Right cardiac atrium (tissue), 5 donors: ENCODE data around the gene PKNOX2. TPM values are rescaled to one million over a fixed set of nuclear protein-coding genes. Genes with fewer than 3 reads are reported as not detected.

Experiments used
- ATAC-seq, 2 donors: fragments of 200-7000 bp; cut with Tn5 transposase; one replicate each; pipeline versions ENCODE4 v1.8.0 to v1.9.1; 2020; ENCODE audit warnings: moderate library complexity in 2 of 2, mild to moderate bottlenecking in 1 of 2
- DNase-seq, 3 donors: peaks; one replicate each; pipeline ENCODE4 v3.0.0-alpha.2; 2020
- H3K27ac ChIP-seq: one replicate; pipeline ENCODE4 v1.5.1; 2013; ENCODE audit warnings: mild to moderate bottlenecking, low read length, control low read depth, moderate library complexity
- H3K27me3 ChIP-seq: one replicate; pipeline ENCODE4 v1.6.1; 2013; ENCODE audit not compliant: control insufficient read depth, insufficient read depth
- H3K4me1 ChIP-seq: one replicate; pipeline ENCODE4 v1.6.1; 2013; ENCODE audit warnings: low read length; ENCODE audit not compliant: control insufficient read depth, insufficient read depth
- H3K4me3 ChIP-seq: one replicate; pipeline ENCODE4 v1.5.1; 2013; ENCODE audit warnings: low read length, control low read depth
- H3K9me3 ChIP-seq: one replicate; pipeline ENCODE4 v1.6.1; 2013; ENCODE audit warnings: low read length; ENCODE audit not compliant: control insufficient read depth
- WGBS: extraction: QIAGEN DNeasy Blood & Tissue Kit; methylation state at CpG from one replicate; pipeline ENCODE4 v1.1.7; 2013; 5-methylcytosine and 5-hydroxymethylcytosine counted together
- intact Hi-C, 4 donors: fragments of 100-400 bp; cut with DNase I; formaldehyde crosslinking; loops; one replicate each; pipeline versions ENCODE4 v1.11.0 to v1.14.0; 2022 to 2023
- polyA plus RNA-seq: library from polyadenylated mRNA; stranded (reverse); fragments of 200-250 nt; gene quantifications from one replicate; pipeline ENCODE4 v1.2.3, GENCODE V29; 2013
- total RNA-seq, 4 donors: library from RNA; stranded (reverse); fragmentation: NEBNext Ultra II Directional; extraction: Animal tissue kit (Norgen Biotek cat#: 25700); gene quantifications; one replicate each; pipeline ENCODE4 v1.2.1, GENCODE V29; 2021
- donor health status: healthy with polysubstance abuse.
- donor health status: DM: no; HTN: yes; CAD: no.
- donor health status: DM: no; HTN: no; CAD: no.
- donor health status: DM: no; HTN: yes; CAD: no; lungs with severe emphysema.
- donor health status: DM: yes; HTN: yes; CAD: no.

PKNOX2 gene
- total and polyA plus RNA-seq, 5 donors, result 8.1 to 20.2 (median 17.6) TPM

DNA sequence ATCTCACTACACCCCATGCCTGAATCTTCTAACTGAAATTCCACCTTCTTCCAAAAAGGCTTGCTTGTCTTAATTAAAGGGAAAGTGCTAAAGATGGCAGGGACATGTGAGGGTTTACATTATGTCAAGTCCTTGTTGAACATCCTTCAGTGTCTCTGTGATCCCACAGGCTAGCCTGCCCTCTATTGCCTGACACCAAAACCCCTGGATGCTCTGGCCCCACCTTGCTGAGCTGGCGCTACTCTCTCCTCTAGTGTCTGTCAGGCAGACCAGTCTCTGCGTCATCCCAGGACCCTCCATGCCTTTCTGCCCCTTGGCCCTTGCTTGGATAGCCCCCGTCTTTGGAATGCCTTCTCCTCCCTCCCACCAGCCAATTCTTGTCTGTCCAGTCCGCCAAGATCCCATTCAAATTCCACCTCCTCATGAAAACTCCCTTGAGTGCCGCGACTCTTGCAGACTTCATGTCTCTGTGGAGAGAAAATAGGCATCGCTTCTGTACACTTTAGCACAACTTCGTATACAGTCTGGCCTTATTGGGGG is 69.3 kb downstream of the PKNOX2 start:
- 56% methylated on average over 8 of the region's 8 CpGs for WGBS
- intact Hi-C loops, result no loop called here
- Histone ChIP-seq H3K27me3 (no peaks in the 10 kb centered on the region), H3K4me3 (no peak overlapping the region), H3K4me1 (peaks cover 2% of the 10 kb centered on the region), H3K27ac (no peak overlapping the region), H3K9me3 (no peaks in the 10 kb centered on the region)
- ATAC-seq (no peak), DNase-seq (no peak)

DNA sequence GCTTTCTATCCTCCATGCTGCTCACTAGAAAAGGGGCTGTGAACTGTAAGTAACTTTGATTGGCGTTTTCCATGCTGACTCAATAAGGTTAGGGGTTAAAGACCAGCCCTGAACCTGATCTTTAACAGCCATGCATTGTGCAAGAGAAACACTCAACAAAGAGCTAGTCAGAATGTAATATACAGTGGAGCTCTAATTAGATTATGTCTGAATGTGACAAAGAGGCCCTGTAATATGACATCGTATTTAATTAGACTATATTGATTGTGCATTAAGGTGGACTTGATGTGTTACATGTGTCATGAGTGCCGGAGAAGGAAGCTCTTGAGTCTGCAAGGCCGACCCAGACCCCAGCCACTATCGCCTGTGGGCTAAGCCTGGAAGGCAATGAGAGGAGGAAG is 70.5 kb downstream of the PKNOX2 start:
- intact Hi-C loops, result no loop called here
- Histone ChIP-seq H3K4me3 (no peak overlapping the region), H3K9me3 (no peaks in the 10 kb centered on the region), H3K27me3 (no peaks in the 10 kb centered on the region), H3K27ac (no peak overlapping the region), H3K4me1 (peaks cover 2% of the 10 kb centered on the region)
- 74% methylated on average over 5 of the region's 5 CpGs for WGBS
- DNase-seq, result no peak
- no peak for ATAC-seq

DNA sequence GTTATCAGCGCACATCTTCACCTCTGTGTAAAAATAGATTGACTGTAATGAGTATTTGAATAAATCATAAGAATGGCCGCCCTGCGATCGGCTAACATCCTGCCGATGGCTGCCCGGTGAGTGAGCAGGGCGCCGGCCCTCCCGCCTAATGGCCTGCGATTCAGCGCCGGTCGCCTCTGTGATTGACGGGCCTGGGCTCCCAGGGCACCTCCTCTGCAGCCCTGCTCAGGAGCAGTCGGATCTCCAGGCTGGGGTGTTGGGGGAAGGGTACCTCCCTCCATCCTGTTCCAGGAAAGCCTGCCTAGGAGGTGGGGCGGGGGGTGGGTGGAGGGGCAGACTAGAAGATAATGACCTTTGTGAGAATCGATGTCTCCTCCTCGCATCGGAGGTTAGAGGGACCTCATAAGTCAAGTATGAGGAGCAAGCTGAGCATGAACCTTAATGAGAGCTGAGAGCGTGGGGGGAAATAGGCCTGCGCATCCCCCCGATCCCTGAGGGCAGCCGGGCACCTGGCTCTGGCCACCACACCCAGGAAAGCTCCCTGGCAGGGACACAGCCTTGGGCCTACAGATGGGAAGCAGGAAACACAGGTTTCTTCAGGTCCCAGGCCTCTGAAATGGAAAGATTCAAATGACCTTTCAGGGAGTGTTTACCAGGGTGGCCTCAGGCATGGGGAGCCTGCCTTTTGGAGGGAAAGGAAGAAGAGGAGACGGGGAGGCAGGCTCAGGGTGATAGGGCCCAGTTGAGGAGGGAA is 71.7 kb downstream of the PKNOX2 start:
- no peak for DNase-seq
- Histone ChIP-seq H3K9me3 (no peaks in the 10 kb centered on the region), H3K4me3 (no peak overlapping the region), H3K27me3 (no peaks in the 10 kb centered on the region), H3K4me1 (peaks cover 2% of the 10 kb centered on the region), H3K27ac (no peak overlapping the region)
- 83% methylated on average over 24 of the region's 24 CpGs for WGBS
- ATAC-seq, result no peak
- intact Hi-C loops, result no loop called here

DNA sequence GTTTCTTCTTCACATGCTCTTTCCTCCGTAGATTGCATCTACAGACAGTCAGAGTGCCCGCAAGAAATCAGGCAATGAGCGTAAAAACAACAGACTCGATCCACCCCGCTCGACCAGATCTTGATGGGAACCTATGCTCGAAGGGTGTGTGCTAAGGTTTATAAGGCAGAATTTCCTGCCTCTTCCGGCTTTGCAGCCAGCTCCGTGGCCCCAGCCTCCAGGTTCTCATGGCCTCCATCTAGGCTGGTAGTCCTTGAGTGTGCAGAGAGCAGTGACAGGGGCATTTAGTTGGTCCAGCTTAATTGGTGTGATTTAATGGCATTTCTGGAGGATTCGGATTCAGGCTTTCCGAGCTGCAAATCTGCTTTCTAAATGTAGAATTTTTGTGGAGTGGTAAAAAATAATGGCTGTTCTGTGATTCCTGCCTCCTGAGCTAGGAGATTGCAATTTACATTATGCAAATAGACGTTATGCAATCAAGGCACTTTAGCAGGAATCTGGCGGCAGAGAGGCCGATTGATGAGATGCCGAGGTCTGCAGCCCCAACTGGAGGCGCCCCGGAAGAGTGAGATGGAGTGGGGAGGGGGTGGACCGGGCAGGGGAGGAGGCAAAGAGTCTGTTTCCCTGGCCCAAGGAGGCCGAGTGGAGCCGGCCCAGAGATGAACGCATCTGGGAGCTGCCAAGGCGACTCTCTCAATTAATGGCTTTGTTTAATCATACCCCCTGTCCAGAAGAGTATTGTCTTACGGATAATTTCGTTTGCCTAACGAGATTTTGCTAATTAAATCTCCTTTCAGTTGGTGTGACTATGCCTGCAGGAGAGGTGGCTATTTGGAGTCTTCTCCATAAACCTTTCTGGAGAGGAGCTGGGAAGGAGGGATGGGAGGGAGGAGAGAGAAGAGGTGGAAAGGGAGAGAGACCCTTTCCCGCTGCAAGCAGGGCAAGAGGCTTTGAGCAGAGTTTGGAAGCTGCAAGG is 75.3 kb downstream of the PKNOX2 start:
- WGBS, result 81% methylated on average over 26 of the region's 26 CpGs
- no peaks in the 10 kb centered on the region for H3K27me3 ChIP-seq
- DNase-seq, result no peak
- no peak overlapping the region for H3K27ac ChIP-seq
- no peak overlapping the region for H3K4me3 ChIP-seq
- no peaks in the 10 kb centered on the region for H3K4me1 ChIP-seq
- H3K9me3 ChIP-seq, result no peaks in the 10 kb centered on the region
- no peak for ATAC-seq
- intact Hi-C loops, result no loop called here

DNA sequence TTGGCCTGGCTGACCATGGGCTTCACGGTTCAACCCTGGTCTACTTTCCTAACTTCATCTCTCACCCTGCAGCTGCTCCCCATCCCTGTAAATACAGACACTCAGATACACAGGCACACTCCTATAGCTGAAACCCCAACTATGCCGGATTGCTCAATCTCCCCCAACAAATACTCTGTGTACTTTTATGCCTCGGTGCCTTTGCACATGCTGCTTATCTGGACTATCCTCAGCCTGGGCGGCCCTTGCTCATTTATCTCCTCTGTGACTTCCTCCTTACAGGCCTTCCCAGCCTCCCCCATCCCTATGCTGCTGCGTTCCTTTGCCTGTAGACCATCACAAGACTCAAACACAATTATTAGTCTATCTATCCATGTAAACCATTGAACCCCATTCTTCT is 76.6 kb downstream of the PKNOX2 start:
- no peak for DNase-seq
- ATAC-seq, result no peak
- H3K4me3 ChIP-seq, result no peak overlapping the region
- H3K27me3 ChIP-seq, result no peaks in the 10 kb centered on the region
- H3K9me3 ChIP-seq, result no peaks in the 10 kb centered on the region
- intact Hi-C loops, result no loop called here
- WGBS, result 91% methylated on average over 5 of the region's 5 CpGs
- H3K4me1 ChIP-seq, result no peaks in the 10 kb centered on the region
- no peak overlapping the region for H3K27ac ChIP-seq

DNA sequence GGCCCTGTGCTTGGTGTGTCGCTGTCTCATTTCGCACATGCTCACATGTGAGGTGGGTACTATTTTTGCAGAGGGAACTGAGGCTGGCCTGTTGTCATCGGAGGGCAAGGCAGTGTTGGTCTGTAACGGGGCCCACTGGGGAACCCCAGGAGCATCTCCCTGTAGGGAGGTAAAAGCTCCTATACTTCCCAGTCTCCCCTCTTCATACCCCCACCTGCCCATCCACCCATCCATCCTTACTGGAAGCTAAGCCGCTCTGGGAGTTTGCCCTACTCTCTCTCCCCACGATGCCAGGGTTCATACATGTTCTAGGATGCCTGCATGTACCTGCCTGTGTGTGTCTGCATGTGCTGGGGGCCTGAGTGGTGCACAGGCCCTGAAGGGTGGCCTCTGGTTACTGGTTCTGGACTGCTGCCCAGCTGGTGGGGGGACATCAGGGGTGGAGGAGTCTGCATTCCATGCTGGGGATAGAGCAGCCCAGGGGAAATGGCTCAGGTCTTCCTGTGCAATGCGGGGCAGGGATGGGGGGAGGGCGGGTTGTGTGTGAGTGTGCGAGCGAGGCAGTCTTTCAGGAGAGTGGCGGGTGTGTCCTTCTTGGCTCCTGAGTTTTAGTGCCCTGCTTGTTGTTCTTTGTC is 77.7 kb downstream of the PKNOX2 start:
- Histone ChIP-seq H3K27me3 (no peaks in the 10 kb centered on the region), H3K9me3 (no peaks in the 10 kb centered on the region), H3K4me3 (no peak overlapping the region), H3K27ac (no peak overlapping the region), H3K4me1 (no peaks in the 10 kb centered on the region)
- no peak for ATAC-seq
- intact Hi-C loops, result no loop called here
- DNase-seq, result no peak
- 85% methylated on average over 11 of the region's 11 CpGs for WGBS

DNA sequence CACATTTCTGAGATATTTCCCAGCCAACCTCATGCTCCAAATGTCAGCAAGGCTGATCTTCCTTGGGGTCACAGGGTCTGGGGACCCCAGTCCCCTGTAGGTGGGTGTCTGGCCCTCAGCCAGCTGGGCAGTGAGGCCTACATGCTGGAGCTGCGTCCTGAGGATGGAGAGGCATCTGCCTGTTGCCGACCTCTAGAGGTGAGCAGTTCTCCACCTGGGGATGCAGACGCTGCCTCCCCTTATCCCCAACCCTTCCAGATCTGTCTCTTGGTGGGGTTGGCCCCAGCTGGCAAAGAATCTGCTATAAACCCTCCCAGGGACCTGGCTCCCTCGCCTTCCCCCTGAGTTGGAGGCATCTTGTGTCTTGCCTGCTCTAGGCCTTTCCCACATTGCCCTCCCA is 79.6 kb downstream of the PKNOX2 start:
- ATAC-seq (no peak), DNase-seq (no peak)
- no peaks in the 10 kb centered on the region for H3K4me1 ChIP-seq
- intact Hi-C loops, result no loop called here
- no peaks in the 10 kb centered on the region for H3K9me3 ChIP-seq
- no peak overlapping the region for H3K4me3 ChIP-seq
- H3K27me3 ChIP-seq, result no peaks in the 10 kb centered on the region
- 75% methylated on average over 4 of the region's 4 CpGs for WGBS
- no peak overlapping the region for H3K27ac ChIP-seq

DNA sequence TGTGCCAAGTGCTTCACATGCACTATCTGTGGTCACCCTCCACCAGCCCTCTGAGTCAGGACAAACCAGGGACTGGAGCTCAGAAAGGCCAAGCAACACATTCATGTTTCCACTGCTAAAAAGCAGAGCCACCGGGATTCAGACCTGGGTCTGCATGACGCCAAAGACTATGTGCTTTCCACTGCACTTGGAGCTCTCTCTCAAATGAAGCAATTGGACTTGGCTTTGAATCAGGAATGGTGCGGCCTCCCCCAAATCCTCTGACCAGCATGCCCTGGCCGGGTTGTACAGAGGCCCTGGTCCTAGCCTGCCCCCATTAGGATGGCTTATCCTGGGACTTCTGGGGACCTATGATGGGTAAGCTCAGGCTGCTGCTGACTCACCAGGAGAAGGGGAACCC is 80.7 kb downstream of the PKNOX2 start:
- H3K4me1 ChIP-seq, result no peaks in the 10 kb centered on the region
- H3K27me3 ChIP-seq, result no peaks in the 10 kb centered on the region
- intact Hi-C loops, result no loop called here
- no peak overlapping the region for H3K27ac ChIP-seq
- WGBS, result 61% methylated on average over 4 of the region's 4 CpGs
- no peaks in the 10 kb centered on the region for H3K9me3 ChIP-seq
- DNase-seq (peak in 2 of 3 donors; percentile 47 to 48), ATAC-seq (peak; percentile 63 to 67)
- no peak overlapping the region for H3K4me3 ChIP-seq

DNA sequence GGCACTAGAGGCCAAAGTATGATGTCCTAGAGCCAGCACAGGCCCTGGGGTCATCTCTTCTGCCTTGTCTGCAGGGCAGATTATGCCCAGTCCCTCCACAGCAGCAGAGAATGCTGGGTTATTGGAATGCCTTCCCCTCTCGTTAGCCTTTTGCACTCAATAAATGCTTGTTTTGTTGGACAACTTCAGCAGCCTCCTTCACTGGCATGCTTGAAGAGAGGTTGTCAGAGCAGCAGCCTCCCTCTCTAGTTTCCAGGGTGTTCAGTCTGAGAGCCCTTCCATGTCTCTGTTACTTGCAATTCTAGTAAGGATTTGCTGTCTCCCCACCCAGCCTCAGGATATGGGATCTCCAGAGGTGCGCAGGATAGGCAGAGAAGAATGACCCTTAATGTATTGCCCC is 82.9 kb downstream of the PKNOX2 start:
- Histone ChIP-seq H3K4me1 (no peaks in the 10 kb centered on the region), H3K9me3 (no peaks in the 10 kb centered on the region), H3K27ac (no peak overlapping the region), H3K27me3 (no peaks in the 10 kb centered on the region), H3K4me3 (no peak overlapping the region)
- ATAC-seq, result no peak
- intact Hi-C loops, result no loop called here
- no peak for DNase-seq
- 65% methylated on average over 2 of the region's 2 CpGs for WGBS

DNA sequence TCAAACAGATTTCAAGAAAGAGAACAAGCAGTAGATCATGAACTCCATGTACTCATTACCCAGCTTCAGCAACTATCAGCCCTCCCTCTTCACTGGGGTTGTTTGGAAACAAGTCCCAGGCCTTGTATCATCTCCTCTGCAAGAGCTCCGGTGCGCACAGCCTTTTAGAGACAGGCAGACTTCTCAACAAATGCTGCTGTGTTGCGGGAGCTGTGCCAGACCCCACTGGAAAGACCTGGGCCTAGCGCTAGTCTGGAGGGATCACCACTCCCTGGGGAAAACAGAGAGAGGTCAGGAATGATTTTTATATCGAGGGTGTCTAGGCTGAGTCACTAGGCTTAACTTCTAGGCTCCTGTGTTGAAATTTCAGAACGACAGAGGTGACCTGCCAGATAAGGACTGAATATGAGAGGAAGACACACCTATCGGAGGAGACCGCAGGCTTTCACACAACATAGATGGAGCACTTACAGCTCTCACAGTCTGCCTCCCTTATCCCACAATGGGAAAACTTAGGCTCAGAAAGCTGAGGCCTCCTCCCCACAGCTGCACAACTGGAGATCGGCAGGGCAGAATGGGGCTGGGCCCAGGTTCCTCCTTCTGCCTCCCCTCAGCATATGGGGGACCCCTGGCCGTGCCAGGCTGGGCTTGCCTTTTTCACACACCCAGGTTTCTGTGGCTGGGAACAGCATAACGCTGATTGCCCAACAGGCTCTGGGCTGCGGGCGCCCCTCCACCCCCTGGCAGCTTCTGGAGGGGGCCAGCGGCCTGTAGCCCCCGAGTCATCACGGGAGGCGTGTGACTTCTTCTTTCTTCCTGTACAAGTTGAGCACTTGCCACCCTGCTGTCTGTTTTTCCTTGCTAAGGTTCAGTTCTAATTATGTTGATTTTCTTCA is 86.0 kb downstream of the PKNOX2 start:
- no peaks in the 10 kb centered on the region for H3K27me3 ChIP-seq
- DNase-seq (no peak), ATAC-seq (no peak)
- no peaks in the 10 kb centered on the region for H3K4me1 ChIP-seq
- no peak overlapping the region for H3K27ac ChIP-seq
- H3K9me3 ChIP-seq, result no peaks in the 10 kb centered on the region
- intact Hi-C loops, result no loop called here
- 68% methylated on average over 17 of the region's 17 CpGs for WGBS
- no peak overlapping the region for H3K4me3 ChIP-seq
